ENCODE measurements around the gene RBM47. TPM values are rescaled to one million over a fixed set of nuclear protein-coding genes. Genes with fewer than 3 reads are reported as not detected.

Gene RBM47
- total and polyA plus RNA-seq, 10 of the 15 experiments (the other 5 are each of a cell fraction or from before 2014, with no cell fraction given), result 7.9 to 45.0 (median 28.7) TPM

DNA sequence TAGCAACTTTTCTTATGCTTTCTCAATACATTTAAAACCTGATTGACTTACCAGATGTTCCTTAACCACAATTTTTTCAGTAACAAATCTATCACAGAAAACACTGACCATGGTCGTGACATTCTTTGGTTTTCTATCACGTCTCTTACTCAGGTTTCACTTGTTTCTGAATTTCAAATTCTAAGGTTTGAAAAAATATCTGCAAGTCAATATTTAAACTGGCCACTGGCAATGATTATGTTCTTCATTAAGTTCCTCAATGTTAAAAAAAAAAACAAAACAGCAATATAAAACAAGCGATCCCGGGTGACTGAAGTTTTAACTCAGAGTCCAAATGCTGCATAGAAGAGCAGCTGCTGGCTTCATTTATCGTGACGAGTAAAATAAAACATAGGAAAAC is 128.9 kb downstream of the RBM47 start:
- TF ChIP-seq NFYA (IDR thresholded peaks at IDR 0.05; ENCODE audit: borderline replicate concordance, low read depth, low read length), result no peak
- H3K27me3 ChIP-seq (replicated peaks in 1 of 2; ENCODE audit: control insufficient read depth in 2 of 2, insufficient read depth in 2 of 2, low read length in 1 of 2), result no peaks in the 10 kb centered on the region
- intact Hi-C loops (cut with micrococcal nuclease; ENCODE audit: unreplicated experiment), result no loop called here
- H3K9ac ChIP-seq (ENCODE audit: control insufficient read depth, insufficient read depth, low read length), result no peak overlapping the region
- no peaks in the 10 kb centered on the region for H3K9me3 ChIP-seq (replicated peaks; ENCODE audit: control insufficient read depth, insufficient read depth, low read length)
- in situ Hi-C loops (cut with MboI), result no loop called here
- RAD21 ChIA-PET (ENCODE audit: unreplicated experiment), result no interaction called here
- H3K36me3 ChIP-seq (ENCODE audit: control insufficient read depth in 2 of 2, insufficient read depth in 2 of 2, low read length in 1 of 2), result peaks cover 0 to 6% of the 10 kb centered on the region in 2 experiments; a peak in 3 of 4 replicates
- CTCF ChIA-PET, result no interaction called here
- WGBS (ENCODE audit: insufficient coverage, insufficient replicate concordance, low lambda C conversion rate, missing lambda C conversion rate), result 75% methylated on average over 6 of the region's 6 CpGs
- no peak for ATAC-seq
- POLR2A ChIA-PET, result no interaction called here
- H3K4me1 ChIP-seq (ENCODE audit: control insufficient read depth, insufficient read depth, low read length), result peaks cover 21% of the 10 kb centered on the region
- DNase-seq (ENCODE audit: low read depth, low spot score), result no peak
- peaks cover 33% of the 10 kb centered on the region for H3K79me2 ChIP-seq (ENCODE audit: control insufficient read depth, insufficient read depth, low read length)
- no peak overlapping the region for H2AFZ ChIP-seq (ENCODE audit: control insufficient read depth, low read depth, low read length)
- H3K4me3 ChIP-seq, result no peak overlapping the region
- H3K4me2 ChIP-seq (ENCODE audit: control insufficient read depth, insufficient read depth), result no peak overlapping the region
- BruUV-seq (replicated peaks), result no TSS peak
- FAIRE-seq, result no peak
- no peaks in the 10 kb centered on the region for H4K20me1 ChIP-seq (ENCODE audit: control insufficient read depth, insufficient read depth)
- no peak overlapping the region for H3K27ac ChIP-seq (ENCODE audit: control insufficient read depth, insufficient read depth)
- SMC1A ChIA-PET (ENCODE audit: uncharacterized antibody, unreplicated experiment), result interaction anchor here (0.7 to 1.9 kb wide), 5 partner anchors 8 to 112 kb away, joined by 3 to 6 read pairs (median 3); no protein-coding TSS in a partner anchor

DNA sequence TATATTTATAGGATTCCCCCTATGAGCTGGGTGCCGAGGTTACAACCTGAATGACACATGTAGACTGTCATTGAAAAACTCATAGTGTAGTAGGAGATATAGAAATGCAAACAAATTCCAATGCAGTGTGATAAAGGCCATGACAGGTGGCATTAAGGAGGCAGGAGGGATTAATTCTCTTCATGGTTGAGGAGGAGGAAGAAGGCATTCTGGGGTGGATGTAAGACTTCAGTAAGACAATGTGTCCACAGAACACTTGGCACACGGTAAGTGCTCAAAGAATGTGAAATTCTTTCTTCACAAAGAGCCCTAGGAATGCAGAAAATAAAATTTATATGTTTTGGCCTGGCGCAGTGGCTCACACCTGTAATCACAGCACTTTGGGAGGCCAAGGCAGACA is 136.5 kb downstream of the RBM47 start:
- WGBS (ENCODE audit: insufficient coverage, insufficient replicate concordance, low lambda C conversion rate, missing lambda C conversion rate), result 63% methylated on average over 3 of the region's 3 CpGs
- DNase-seq (ENCODE audit: low read depth, low spot score), result no peak
- CTCF ChIA-PET, result interaction anchor here (1.2 to 2.7 kb wide), 2 partner anchors 11 to 57 kb away, joined by 4 to 11 read pairs; no protein-coding TSS in a partner anchor
- no peaks in the 10 kb centered on the region for H3K27me3 ChIP-seq (replicated peaks in 1 of 2; ENCODE audit: control insufficient read depth in 2 of 2, insufficient read depth in 2 of 2, low read length in 1 of 2)
- no TSS peak for BruUV-seq (replicated peaks)
- H3K79me2 ChIP-seq (ENCODE audit: control insufficient read depth, insufficient read depth, low read length), result peaks cover 42% of the 10 kb centered on the region
- H4K20me1 ChIP-seq (ENCODE audit: control insufficient read depth, insufficient read depth), result no peaks in the 10 kb centered on the region
- no peak overlapping the region for H2AFZ ChIP-seq (ENCODE audit: control insufficient read depth, low read depth, low read length)
- SMC1A ChIA-PET (ENCODE audit: uncharacterized antibody, unreplicated experiment), result interaction anchor here (0.7 to 2.8 kb wide), 4 partner anchors 8 to 20 kb away, joined by 3 to 14 read pairs (median 7); no protein-coding TSS in a partner anchor
- TF ChIP-seq ESRRA (IDR thresholded peaks at IDR 0.05; ENCODE audit: low read length), result no peak
- TF ChIP-seq SUZ12 (IDR thresholded peaks at IDR 0.05; ENCODE audit: unreplicated experiment), result no peak
- no peak for TF ChIP-seq MEF2B (IDR thresholded peaks at IDR 0.05; ENCODE audit: partially characterized antibody, poor library complexity, severe bottlenecking)
- TF ChIP-seq EGR1 (IDR thresholded peaks at IDR 0.05; ENCODE audit: borderline replicate concordance in 1 of 2, low read depth in 2 of 2, low read length in 2 of 2), result no peak
- TF ChIP-seq, protein P1, sequence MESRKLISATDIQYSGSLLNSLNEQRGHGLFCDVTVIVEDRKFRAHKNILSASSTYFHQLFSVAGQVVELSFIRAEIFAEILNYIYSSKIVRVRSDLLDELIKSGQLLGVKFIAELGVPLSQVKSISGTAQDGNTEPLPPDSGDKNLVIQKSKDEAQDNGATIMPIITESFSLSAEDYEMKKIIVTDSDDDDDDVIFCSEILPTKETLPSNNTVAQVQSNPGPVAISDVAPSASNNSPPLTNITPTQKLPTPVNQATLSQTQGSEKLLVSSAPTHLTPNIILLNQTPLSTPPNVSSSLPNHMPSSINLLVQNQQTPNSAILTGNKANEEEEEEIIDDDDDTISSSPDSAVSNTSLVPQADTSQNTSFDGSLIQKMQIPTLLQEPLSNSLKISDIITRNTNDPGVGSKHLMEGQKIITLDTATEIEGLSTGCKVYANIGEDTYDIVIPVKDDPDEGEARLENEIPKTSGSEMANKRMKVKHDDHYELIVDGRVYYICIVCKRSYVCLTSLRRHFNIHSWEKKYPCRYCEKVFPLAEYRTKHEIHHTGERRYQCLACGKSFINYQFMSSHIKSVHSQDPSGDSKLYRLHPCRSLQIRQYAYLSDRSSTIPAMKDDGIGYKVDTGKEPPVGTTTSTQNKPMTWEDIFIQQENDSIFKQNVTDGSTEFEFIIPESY (IDR thresholded peaks at IDR 0.05), result no peak
- RAD21 ChIA-PET (ENCODE audit: unreplicated experiment), result no interaction called here
- no peaks in the 10 kb centered on the region for H3K9me3 ChIP-seq (replicated peaks; ENCODE audit: control insufficient read depth, insufficient read depth, low read length)
- POLR2A ChIA-PET, result no interaction called here
- intact Hi-C loops (cut with micrococcal nuclease; ENCODE audit: unreplicated experiment) (no loop called here), in situ Hi-C loops (cut with MboI) (no loop called here)
- H3K27ac ChIP-seq (ENCODE audit: control insufficient read depth, insufficient read depth), result no peak overlapping the region
- no peaks in the 10 kb centered on the region; the same call in 1 of the 2 replicates for H3K4me1 ChIP-seq (ENCODE audit: control insufficient read depth, insufficient read depth, low read length)
- no peak for ATAC-seq
- H3K4me3 ChIP-seq, result no peak overlapping the region
- no peak overlapping the region for H3K4me2 ChIP-seq (ENCODE audit: control insufficient read depth, insufficient read depth)
- no peak for FAIRE-seq
- peaks cover 0 to 7% of the 10 kb centered on the region in 2 experiments; a peak in 2 of 4 replicates for H3K36me3 ChIP-seq (ENCODE audit: control insufficient read depth in 2 of 2, insufficient read depth in 2 of 2, low read length in 1 of 2)
- H3K9ac ChIP-seq (ENCODE audit: control insufficient read depth, insufficient read depth, low read length), result no peak overlapping the region

All from GM12878 (cell line).